ENCODE data around the gene EPC1. TPM values are rescaled to one million over a fixed set of nuclear protein-coding genes. Genes with fewer than 3 reads are reported as not detected.

Gene EPC1
- total and polyA plus RNA-seq, 2 of the 8 experiments (the other 6 are each of a cell fraction or from before 2014, with no cell fraction given), result 23.7 to 42.3 TPM

GRCh38 chr10:32349968-32350738, 3.2 kb upstream of the EPC1 start (continued):
- no peak for TF ChIP-seq EP300 (IDR thresholded peaks at IDR 0.05; ENCODE audit: borderline replicate concordance in 1 of 2, low read depth in 2 of 2, low read length in 2 of 2)

Measured in H1 (cell line).